Uterus (tissue), 4 donors: ENCODE results near the gene SYNE1. TPM values are rescaled to one million over a fixed set of nuclear protein-coding genes. Genes with fewer than 3 reads are reported as not detected.
A peak's percentile ranks its signal among the peaks of the same experiment; 100 is the strongest.

Source experiments
- DNase-seq, 2 donors: peaks; one replicate each; pipeline ENCODE4 v3.0.0-alpha.2; 2019 to 2020
- H3K27ac ChIP-seq, 2 donors: fragments of 200-600 bp; sonication (generic); 1 replicate in 1 of 2; 2 replicates in 1 of 2; pipeline ENCODE4 v1.5.1; 2016 to 2018
- H3K27me3 ChIP-seq, 2 donors: fragments of 200-600 bp; sonication (generic); one replicate each; pipeline ENCODE4 v1.5.1; 2018 to 2019; ENCODE audit warnings: control low read depth in 1 of 2
- H3K36me3 ChIP-seq, 2 donors: fragments of 200-600 bp; sonication (generic); one replicate each; pipeline ENCODE4 v1.5.1; 2019; ENCODE audit warnings: control low read depth in 1 of 2
- H3K4me1 ChIP-seq, 2 donors: fragments of 200-600 bp; sonication (generic); one replicate each; pipeline ENCODE4 v1.5.1; 2018 to 2019; ENCODE audit warnings: control low read depth in 1 of 2
- H3K4me3 ChIP-seq, 2 donors: fragments of 200-600 bp; sonication (generic); 1 replicate in 1 of 2; 2 replicates in 1 of 2; pipeline ENCODE4 v1.5.1; 2018 to 2019; ENCODE audit warnings: mild to moderate bottlenecking in 1 of 2
- H3K9me3 ChIP-seq, 2 donors: fragments of 200-600 bp; sonication (generic); one replicate each; pipeline ENCODE4 v1.5.1; 2019; ENCODE audit warnings: control low read depth in 1 of 2
- CTCF ChIP-seq, 4 experiments: fragments of 200-600 bp in 2 of 4; fragments of 450-650 bp in 2 of 4; sonication (generic) in 2 of 4; IDR thresholded peaks; one replicate each; pipeline ENCODE4 v1.5.1; 2016 to 2019; ENCODE audit warnings: antibody characterized with exemption in 4 of 4, mild to moderate bottlenecking in 2 of 4, moderate library complexity in 1 of 4
- POLR2A ChIP-seq, 2 donors: fragments of 450-650 bp; IDR thresholded peaks; one replicate each; pipeline ENCODE4 v1.6.1; 2016; ENCODE audit warnings: antibody characterized with exemption in 2 of 2, mild to moderate bottlenecking in 1 of 2, moderate library complexity in 1 of 2
- intact Hi-C: fragments of 100-400 bp; cut with DNase I; formaldehyde crosslinking; loops from one replicate; pipeline ENCODE4 v1.15.1; 2023; ENCODE audit warnings: low total_unique reads
- total RNA-seq, 4 donors: library from RNA; depleted of rRNA in 3 of 4; stranded (reverse); fragments of >200 nt in 3 of 4; gene quantifications; one replicate each; pipeline versions ENCODE4 v1.1.0 to v1.2.4, GENCODE V29; 2014 to 2023
- donor health status: DM: yes; HTN: yes; CAD: no.

The SYNE1 gene
- total RNA-seq, 4 donors from 2014 or later, result 134 to 339 (median 181) TPM

GRCh38 chr6:152118678-152119077, 518.5 kb downstream of the SYNE1 start:
- DNase-seq, result no peak
- peak overlapping the region; percentile 24 to 38 for H3K27ac ChIP-seq
- TF ChIP-seq CTCF (IDR thresholded peaks at IDR 0.05), result no peak
- no peak for TF ChIP-seq POLR2A (IDR thresholded peaks at IDR 0.05)
- no peaks in the 10 kb centered on the region for H3K9me3 ChIP-seq
- no peaks in the 10 kb centered on the region for H3K4me1 ChIP-seq
- no peaks in the 10 kb centered on the region for H3K36me3 ChIP-seq
- H3K4me3 ChIP-seq, result no peak overlapping the region
- H3K27me3 ChIP-seq, result no peaks in the 10 kb centered on the region
- intact Hi-C loops, result no loop called here

- no peak overlapping the region for H3K4me3 ChIP-seq
- intact Hi-C loops, result no loop called here
- DNase-seq, result no peak
These were observed 518.9 kb downstream of the SYNE1 start for GRCh38 chr6:152118224-152118623.

GRCh38 chr6:152117156-152118133, 519.7 kb downstream of the SYNE1 start:
- no peak for TF ChIP-seq CTCF (IDR thresholded peaks at IDR 0.05)
- no peak for TF ChIP-seq POLR2A (IDR thresholded peaks at IDR 0.05)
- intact Hi-C loops, result no loop called here
- Histone ChIP-seq H3K27ac (peak overlapping the region; percentile 61 to 75), H3K4me3 (no peak overlapping the region), H3K27me3 (no peaks in the 10 kb centered on the region), H3K4me1 (no peaks in the 10 kb centered on the region), H3K36me3 (no peaks in the 10 kb centered on the region), H3K9me3 (no peaks in the 10 kb centered on the region)
- peak; percentile 51 to 61 for DNase-seq

More at GRCh38 chr6:152118224-152118623, 518.9 kb downstream of the SYNE1 start:
- no peaks in the 10 kb centered on the region for H3K4me1 ChIP-seq
- H3K9me3 ChIP-seq, result no peaks in the 10 kb centered on the region
- H3K27me3 ChIP-seq, result no peaks in the 10 kb centered on the region
- peak overlapping the region; percentile 61 to 75 for H3K27ac ChIP-seq
- no peak for TF ChIP-seq POLR2A (IDR thresholded peaks at IDR 0.05)
- no peak for TF ChIP-seq CTCF (IDR thresholded peaks at IDR 0.05)
- H3K36me3 ChIP-seq, result no peaks in the 10 kb centered on the region

DNA sequence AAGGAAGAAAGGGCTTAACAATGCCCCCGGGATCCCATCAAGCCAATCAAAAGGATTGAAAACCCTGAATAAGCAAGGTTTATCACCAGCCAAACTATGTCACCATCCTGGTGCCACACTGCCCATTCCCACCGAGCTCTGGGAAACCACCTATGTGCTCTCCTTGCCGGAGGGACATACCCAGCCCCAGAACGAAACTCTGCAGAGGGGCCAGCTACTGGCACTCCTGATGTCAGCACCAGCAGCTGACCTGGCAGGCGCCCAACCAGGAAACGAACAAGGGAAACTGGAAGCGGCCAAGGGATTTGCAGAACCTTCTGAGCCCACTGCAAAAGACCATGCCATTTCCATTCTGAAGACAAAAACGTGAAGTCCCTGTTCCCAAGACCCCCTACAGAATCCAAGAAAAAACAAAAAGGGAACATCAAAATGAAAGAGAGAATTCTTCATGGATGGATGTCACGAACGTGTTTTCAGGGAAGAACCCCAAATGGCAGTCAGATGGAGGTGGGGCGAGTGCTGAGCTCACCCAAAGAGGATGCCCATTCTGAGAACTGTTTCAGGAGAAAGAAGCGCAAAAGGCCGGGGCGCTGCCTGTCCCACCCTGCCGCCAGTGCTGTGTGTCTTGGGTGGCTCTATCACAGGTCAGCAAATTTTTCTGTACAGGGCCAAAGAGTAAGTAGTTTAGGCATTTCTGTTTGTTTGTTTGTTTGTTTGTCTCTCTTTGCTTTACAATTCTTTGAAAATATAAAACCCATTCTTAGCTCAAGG, 524.5 kb downstream of the SYNE1 start:
- H3K27ac ChIP-seq, result peak overlapping the region in 1 of 2 donors; percentile 23
- no peak for TF ChIP-seq POLR2A (IDR thresholded peaks at IDR 0.05)
- no peak for TF ChIP-seq CTCF (IDR thresholded peaks at IDR 0.05)

More for the DNA sequence above, 524.5 kb downstream of the SYNE1 start:
- H3K4me1 ChIP-seq, result peaks cover 0 to 6% of the 10 kb centered on the region in 2 donors
- intact Hi-C loops, result no loop called here
- no peak overlapping the region for H3K4me3 ChIP-seq
- no peaks in the 10 kb centered on the region for H3K36me3 ChIP-seq
- H3K9me3 ChIP-seq, result no peaks in the 10 kb centered on the region
- peak in 1 of 2 donors; percentile 44 for DNase-seq
- no peaks in the 10 kb centered on the region for H3K27me3 ChIP-seq
